PC-3 (cell line): Measurements from ENCODE around the gene MSL2. TPM values are rescaled to one million over a fixed set of nuclear protein-coding genes. Genes with fewer than 3 reads are reported as not detected.
"Not testable (repeated sequence)": the region's sequence is repeated elsewhere in the genome, so short reads cannot be mapped to it uniquely, and the experiment has no call there.

Source experiments
- ATAC-seq: fragments of 200-7000 bp; cut with Tn5 transposase; 2 replicates; pipeline ENCODE4 v1.9.1; 2020; ENCODE audit warnings: mild to moderate bottlenecking, moderate library complexity
- BruUV-seq: library from RNA; stranded (reverse); fragments of 400-500 nt; replicated peaks from 2 replicates; lab custom pipeline; 2021; lab: Mats Ljungman, UMichigan
- CTCF ChIA-PET: fragments of 300-600 bp; sonication (Branson Sonifier 250); formaldehyde crosslinking; loops from one replicate; lab custom pipeline; 2022; ENCODE audit warnings: antibody characterized with exemption; lab: Charles Lee
- POLR2A ChIA-PET: fragments of 300-600 bp; sonication (Branson Sonifier 250); formaldehyde crosslinking; loops from one replicate; lab custom pipeline; 2022; ENCODE audit warnings: antibody characterized with exemption; ENCODE audit not compliant: unreplicated experiment; lab: Charles Lee
- DNase-seq: peaks from one replicate; pipeline ENCODE4 v3.0.0-alpha.2; 2015
- H2AFZ ChIP-seq: fragments of 300-600 bp; sonication (generic); 2 replicates; pipeline ENCODE4 v1.6.0; 2016; ENCODE audit warnings: antibody characterized with exemption, low read length
- H3F3A ChIP-seq: fragments of 300-600 bp; sonication (generic); one replicate; pipeline ENCODE4 v1.6.0; 2017; ENCODE audit warnings: antibody characterized with exemption, low read length, control low read depth, mild to moderate bottlenecking; ENCODE audit not compliant: unreplicated experiment
- H3K27ac ChIP-seq: fragments of 300-600 bp; sonication (generic); 2 replicates; pipeline ENCODE4 v1.5.1; 2016; ENCODE audit warnings: mild to moderate bottlenecking, low read length
- H3K27me3 ChIP-seq: fragments of 300-600 bp; sonication (generic); 2 replicates; pipeline ENCODE4 v1.6.1; 2016; ENCODE audit warnings: low read length, mixed read lengths
- H3K36me3 ChIP-seq: fragments of 300-600 bp; sonication (generic); 2 replicates; pipeline ENCODE4 v1.6.1; 2016; ENCODE audit warnings: low read depth, mixed run types, low read length, mixed read lengths
- H3K4me1 ChIP-seq: fragments of 300-600 bp; sonication (generic); 2 replicates; pipeline ENCODE4 v1.5.1; 2016; ENCODE audit warnings: low read length; ENCODE audit not compliant: insufficient read depth
- H3K4me2 ChIP-seq: fragments of 300-600 bp; sonication (generic); 2 replicates; pipeline ENCODE4 v1.6.0; 2016; ENCODE audit warnings: low read length
- H3K4me3 ChIP-seq: fragments of 300-600 bp; sonication (generic); 2 replicates; pipeline ENCODE4 v1.5.1; 2016; ENCODE audit warnings: mild to moderate bottlenecking, low read length, mixed read lengths
- H3K79me2 ChIP-seq: fragments of 300-600 bp; sonication (generic); 2 replicates; pipeline ENCODE4 v1.6.1; 2017; ENCODE audit warnings: low read length, mixed read lengths
- H3K9ac ChIP-seq: fragments of 300-600 bp; sonication (generic); 2 replicates; pipeline ENCODE4 v1.6.0; 2016; ENCODE audit warnings: mild to moderate bottlenecking, low read length
- H3K9me2 ChIP-seq: fragments of 300-600 bp; sonication (generic); replicated peaks from 2 replicates; pipeline ENCODE4 v1.6.1; 2016; ENCODE audit warnings: mixed run types, low read length, mixed read lengths
- H3K9me3 ChIP-seq: fragments of 300-600 bp; sonication (generic); 2 replicates; pipeline ENCODE4 v1.6.1; 2016; ENCODE audit warnings: low read length, mixed read lengths
- H4K20me1 ChIP-seq: fragments of 300-600 bp; sonication (generic); 2 replicates; pipeline ENCODE4 v1.6.1; 2016; ENCODE audit warnings: low read length, mixed read lengths
- CTCF ChIP-seq: fragments of 300-600 bp; sonication (generic); conservative IDR thresholded peaks from 2 replicates; pipeline ENCODE4 v1.5.1; 2017; ENCODE audit warnings: antibody characterized with exemption, low read depth, mild to moderate bottlenecking, low read length
- EZH2 ChIP-seq: fragments of 300-600 bp; sonication (generic); IDR thresholded peaks from one replicate; pipeline ENCODE4 v1.6.1; 2017; ENCODE audit warnings: antibody characterized with exemption, mild to moderate bottlenecking, low read length; ENCODE audit not compliant: unreplicated experiment
- EZH2phosphoT487 ChIP-seq: fragments of 300-600 bp; sonication (generic); IDR thresholded peaks from 2 replicates; pipeline ENCODE4 v1.6.1; 2018; ENCODE audit warnings: mild to moderate bottlenecking, antibody characterized with exemption, low read length, borderline replicate concordance
- intact Hi-C: fragments of 100-400 bp; cut with micrococcal nuclease; formaldehyde crosslinking; loops from 2 replicates; pipeline ENCODE4 v1.9.0; 2023
- total RNA-seq: library from RNA; depleted of rRNA; stranded (reverse); fragments of >200 nt; gene quantifications from 2 replicates; pipeline ENCODE4 v1.2.3, GENCODE V29; 2014

Gene MSL2
- total RNA-seq, 1 experiment from 2014 or later = 7.9 TPM

- BruUV-seq = no TSS peak
- H3K4me2 ChIP-seq = no peak overlapping the region
- H3K4me1 ChIP-seq = 0 out of 2 replicates have a peak, but pooled peaks cover 3% of the 10 kb centered on the region
- POLR2A ChIA-PET = no interaction called here
- no peak overlapping the region for H2AFZ ChIP-seq
- no peaks in the 10 kb centered on the region for H3K27me3 ChIP-seq
- H3K9me3 ChIP-seq = no peaks in the 10 kb centered on the region
- H3F3A ChIP-seq = no peaks in the 10 kb centered on the region
- CTCF ChIA-PET = no interaction called here
- no peaks in the 10 kb centered on the region for H3K36me3 ChIP-seq
- H4K20me1 ChIP-seq = no peaks in the 10 kb centered on the region
- no peak for DNase-seq
- no peak overlapping the region for H3K27ac ChIP-seq
- no peaks in the 10 kb centered on the region for H3K9me2 ChIP-seq
- intact Hi-C loops = no loop called here
- TF ChIP-seq EZH2phosphoT487 (no peak), CTCF (no peak), EZH2 (no peak)
- no peak overlapping the region for H3K4me3 ChIP-seq
- ATAC-seq = no peak
- H3K79me2 ChIP-seq = no peaks in the 10 kb centered on the region
- H3K9ac ChIP-seq = no peak overlapping the region
These were observed 59.7 kb downstream of the MSL2 start for GRCh38 chr3:136136454-136136853.

GRCh38 chr3:136135039-136135802 is 60.9 kb downstream of the MSL2 start:
- Histone ChIP-seq H4K20me1 (no peaks in the 10 kb centered on the region), H3F3A (no peaks in the 10 kb centered on the region), H3K9me2 (no peaks in the 10 kb centered on the region), H3K4me3 (no peak overlapping the region), H3K4me2 (no peak overlapping the region), H3K36me3 (no peaks in the 10 kb centered on the region), H2AFZ (no peak overlapping the region), H3K27me3 (no peaks in the 10 kb centered on the region), H3K9ac (no peak overlapping the region), H3K9me3 (no peaks in the 10 kb centered on the region), H3K79me2 (no peaks in the 10 kb centered on the region), H3K4me1 (no peaks in the 10 kb centered on the region), H3K27ac (no peak overlapping the region)
- no peak for TF ChIP-seq EZH2phosphoT487
- TF ChIP-seq CTCF = no peak
- TF ChIP-seq EZH2 = no peak
- intact Hi-C loops = no loop called here
- ATAC-seq = no peak
- BruUV-seq = no TSS peak
- ChIA-PET CTCF (no interaction called here), POLR2A (no interaction called here)
- no peak for DNase-seq

GRCh38 chr3:136134091-136134490 is 62.0 kb downstream of the MSL2 start:
- Histone ChIP-seq H3K27me3 (no peaks in the 10 kb centered on the region), H4K20me1 (no peaks in the 10 kb centered on the region), H3K4me1 (no peaks in the 10 kb centered on the region), H3K79me2 (no peaks in the 10 kb centered on the region), H3K4me2 (no peak overlapping the region), H3K27ac (no peak overlapping the region), H3K9me2 (no peaks in the 10 kb centered on the region), H3K36me3 (no peaks in the 10 kb centered on the region), H2AFZ (no peak overlapping the region), H3F3A (no peaks in the 10 kb centered on the region), H3K4me3 (no peak overlapping the region), H3K9me3 (no peaks in the 10 kb centered on the region), H3K9ac (no peak overlapping the region)
- ChIA-PET POLR2A (interaction anchor here (0.6 kb wide), 1 partner anchor 354 kb away, joined by 3 read pairs; no protein-coding TSS in a partner anchor), CTCF (no interaction called here)
- BruUV-seq = no TSS peak
- ATAC-seq (no peak), DNase-seq (no peak)
- no peak for TF ChIP-seq EZH2
- no peak for TF ChIP-seq CTCF
- TF ChIP-seq EZH2phosphoT487 = no peak
- intact Hi-C loops = no loop called here

- H3K27ac ChIP-seq, H2AFZ ChIP-seq, H3K4me1 ChIP-seq, H3K9ac ChIP-seq, H3K9me3 ChIP-seq, H3K79me2 ChIP-seq, H4K20me1 ChIP-seq, H3K36me3 ChIP-seq, H3F3A ChIP-seq, H3K9me2 ChIP-seq, ATAC-seq, H3K4me2 ChIP-seq, POLR2A ChIA-PET, CTCF ChIA-PET, H3K4me3 ChIP-seq, BruUV-seq, H3K27me3 ChIP-seq, DNase-seq, intact Hi-C loops: not testable (repeated sequence)
These were observed 64.5 kb downstream of the MSL2 start for GRCh38 chr3:136131647-136132046.
